GM18873 (cell line): ENCODE measurements around the gene PPP1R8.
A peak's percentile ranks its signal among the peaks of the same experiment; 100 is the strongest.
"Not testable (repeated sequence)": the region's sequence is repeated elsewhere in the genome, so short reads cannot be mapped to it uniquely, and the experiment has no call there.

Experiments
- ATAC-seq: cut with Tn5 transposase; IDR thresholded peaks from one replicate; pipeline ENCODE4 v1.9.1; 2021; ENCODE audit warnings: mild to moderate bottlenecking, moderate library complexity, moderate number of reproducible peaks; ENCODE audit not compliant: unreplicated experiment, low FRiP score

The PPP1R8 gene

DNA sequence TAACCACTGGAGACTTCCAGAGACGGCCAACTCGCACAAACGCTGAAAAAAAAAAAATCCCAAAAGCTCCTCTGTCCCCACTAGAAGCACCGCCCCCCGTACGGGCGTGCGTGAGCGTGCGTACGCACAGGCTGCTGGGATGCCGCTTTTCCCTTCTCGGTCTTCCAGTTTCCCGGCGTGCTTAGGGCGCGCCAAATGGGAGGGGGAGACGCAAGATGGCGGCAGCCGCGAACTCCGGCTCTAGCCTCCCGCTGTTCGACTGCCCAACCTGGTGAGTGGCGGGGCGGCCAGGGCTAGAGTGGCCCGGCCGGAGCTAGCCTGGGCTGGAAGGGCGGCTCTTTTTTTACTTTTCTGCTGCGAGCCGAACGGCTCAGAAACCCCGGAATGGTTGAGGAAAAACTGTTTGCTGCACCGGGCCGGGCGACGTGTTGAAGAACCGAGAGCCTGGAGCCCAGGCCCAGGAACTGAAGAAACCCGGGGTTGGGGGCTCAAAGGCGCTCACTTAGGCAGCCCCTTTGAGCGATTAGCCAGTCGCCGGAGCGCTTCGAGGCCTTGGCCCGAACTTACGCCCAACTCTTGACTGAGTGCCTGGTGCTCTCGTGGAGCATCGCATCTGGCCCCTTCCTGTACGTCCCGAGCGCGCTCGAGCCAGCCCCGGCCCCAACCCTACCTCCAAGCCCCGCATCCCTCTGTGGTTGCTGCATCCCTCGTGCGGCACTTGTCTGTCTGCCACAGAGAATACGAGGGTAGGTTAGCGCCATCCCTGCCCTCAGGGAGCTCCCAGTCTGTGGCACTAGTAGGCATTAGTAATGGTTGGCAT, at the start of gene PPP1R8:
PPP1R8 (plus strand) TSS at position 162 of the 820 bp plus-strand sequence; CDS start at position 216, 54 bp downstream.
- ATAC-seq = peak; percentile 90

DNA sequence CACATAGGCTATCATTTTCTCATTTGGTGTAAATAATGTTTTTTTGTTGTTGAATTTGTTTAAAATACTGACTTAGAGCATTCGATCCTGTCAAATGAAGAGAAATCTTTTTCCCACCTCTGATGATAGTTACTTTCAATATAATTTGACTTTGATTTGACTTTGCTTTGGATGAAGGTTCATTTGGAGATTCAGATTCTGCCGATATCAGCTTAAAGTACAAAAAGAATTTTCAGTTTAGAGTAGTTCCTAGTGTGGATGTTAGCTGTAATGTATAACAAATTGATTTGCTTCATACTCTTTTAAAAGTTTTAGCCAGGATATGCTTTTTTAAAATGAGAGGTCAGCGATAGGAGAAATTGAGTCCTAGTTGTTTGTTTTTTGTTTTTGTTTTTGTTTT, 47.6 kb upstream of the PPP1R8 start:
- no peak for ATAC-seq

DNA sequence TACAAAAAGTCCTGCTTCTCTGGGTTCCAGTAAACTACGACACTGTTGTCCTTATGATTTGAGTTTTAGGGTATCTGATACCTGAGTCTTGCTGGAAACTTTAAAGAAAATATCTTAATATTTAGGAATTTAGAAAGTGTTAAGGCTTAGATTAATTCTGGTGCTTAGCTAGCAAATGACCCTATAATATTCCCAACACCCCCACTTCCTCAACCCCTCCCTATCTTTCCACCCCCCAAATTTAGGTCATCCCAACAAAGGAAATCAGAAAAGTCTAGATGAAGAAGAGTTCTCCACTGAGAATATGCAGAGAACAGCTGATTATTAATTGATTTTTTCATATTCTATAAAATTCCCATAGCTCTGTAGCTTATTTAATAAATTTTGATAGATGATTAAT, 45.9 kb upstream of the PPP1R8 start:
- ATAC-seq = no peak

DNA sequence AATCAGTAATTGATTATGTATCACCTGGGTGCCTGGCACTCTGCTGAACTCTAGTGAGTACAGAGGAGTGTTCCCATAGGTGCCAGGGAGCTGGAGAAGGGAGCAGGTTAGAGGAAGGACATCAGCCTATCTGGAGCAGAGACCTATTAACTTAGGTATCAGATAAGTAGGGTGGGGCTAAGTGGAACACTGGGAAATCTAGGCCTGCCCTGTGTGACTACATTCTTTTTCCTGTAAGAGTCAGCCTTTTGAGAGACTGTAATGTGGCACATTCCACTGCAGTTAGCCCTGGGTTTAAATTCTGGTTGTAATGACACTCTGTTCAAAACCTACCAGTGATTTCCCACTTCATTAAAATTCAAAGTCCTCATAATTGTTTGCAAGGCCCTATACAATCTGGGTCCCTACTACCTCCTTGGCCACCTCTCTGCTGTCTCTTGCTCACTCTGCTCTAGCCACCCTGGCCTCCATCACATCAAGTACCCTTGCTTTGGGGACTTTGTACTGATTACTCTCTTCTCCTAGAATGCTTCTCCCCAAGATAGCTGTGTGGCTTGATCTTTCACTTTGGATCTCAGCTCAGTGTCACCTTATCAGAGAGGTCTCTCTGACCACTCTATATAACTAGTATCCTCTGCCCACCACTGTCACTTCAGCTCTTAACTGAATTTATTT, 44.7 kb upstream of the PPP1R8 start:
- no peak for ATAC-seq

DNA sequence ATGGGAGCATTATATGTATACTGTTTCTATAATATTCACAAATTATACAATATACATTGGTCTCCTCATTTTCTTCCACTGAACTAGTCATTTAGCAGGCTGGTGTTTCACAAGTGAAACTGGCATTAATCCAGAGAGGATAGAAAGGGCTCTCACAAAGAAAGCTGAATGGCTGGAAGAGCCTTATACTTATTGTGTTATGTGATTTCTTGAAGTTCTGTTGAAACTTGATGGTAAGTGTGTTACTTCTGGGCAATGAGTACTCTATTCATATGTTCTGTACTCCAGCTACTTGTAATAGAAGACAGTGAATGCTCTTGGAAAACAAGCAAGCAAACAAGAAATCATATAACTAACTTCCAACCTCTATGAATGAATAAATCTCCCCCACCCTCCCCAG, 42.7 kb upstream of the PPP1R8 start:
- no peak for ATAC-seq

DNA sequence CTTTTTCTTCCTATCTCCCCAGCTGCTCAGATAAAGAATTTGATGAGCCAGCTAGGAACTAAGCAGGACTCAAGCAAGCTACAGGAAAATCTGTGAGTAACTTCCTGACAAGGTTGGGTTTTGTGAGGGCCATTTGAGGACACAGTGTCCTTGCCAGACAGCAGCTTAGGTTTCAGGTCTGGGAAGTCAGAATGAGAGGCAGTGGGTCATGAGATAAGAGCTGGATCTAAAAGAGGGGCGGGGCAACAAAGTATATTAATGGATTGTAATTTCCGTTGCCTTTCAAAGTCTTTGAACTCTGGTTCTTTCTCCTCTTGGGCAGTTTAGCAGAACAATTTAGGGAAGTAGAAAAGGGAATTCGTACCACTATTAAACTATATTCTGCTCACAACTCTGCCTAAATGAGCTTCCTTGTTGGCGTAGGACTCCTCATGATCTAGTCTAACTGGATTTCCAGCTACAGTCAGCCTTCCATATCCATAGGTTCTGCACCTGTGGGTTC, 41.0 kb upstream of the PPP1R8 start:
- no peak for ATAC-seq

DNA sequence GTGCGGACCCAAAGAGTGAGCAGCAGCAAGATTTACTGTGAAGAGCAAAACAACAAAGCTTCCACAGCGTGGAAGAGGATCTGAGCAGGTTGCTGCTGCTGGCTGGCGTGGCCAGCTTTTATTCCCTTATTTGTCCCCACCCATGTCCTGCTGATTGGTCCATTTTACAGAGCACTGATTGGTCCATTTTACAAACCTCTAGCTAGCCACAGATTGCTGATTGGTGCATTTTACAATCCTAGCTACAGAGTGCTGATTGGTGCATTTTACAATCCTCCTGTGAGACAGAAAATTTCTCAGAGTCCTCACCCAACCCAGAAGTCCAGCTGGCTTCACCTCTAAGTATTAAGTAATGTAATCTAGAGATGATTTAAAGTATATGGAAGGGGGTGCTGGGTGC, 40.3 kb upstream of the PPP1R8 start:
- not testable (repeated sequence) for ATAC-seq

DNA sequence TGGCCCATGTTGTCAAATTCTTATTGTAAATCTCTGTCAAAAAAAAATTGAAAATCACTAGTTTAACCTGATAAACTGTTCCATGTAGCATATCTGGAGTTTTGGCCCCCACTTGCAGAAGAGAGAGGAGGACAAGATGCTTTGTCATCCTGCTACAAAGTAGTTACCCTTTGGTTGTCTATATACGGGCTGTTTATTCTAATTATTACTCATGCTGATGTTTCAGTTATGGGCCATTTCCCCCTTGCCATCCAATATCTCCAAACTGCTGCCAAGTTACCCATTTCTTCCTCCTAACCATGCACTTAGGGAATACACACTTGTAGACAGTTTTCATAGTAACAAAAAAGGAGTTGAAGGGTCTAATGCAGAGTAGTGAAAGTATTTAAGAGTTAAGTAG, 35.0 kb upstream of the PPP1R8 start:
- ATAC-seq = no peak

DNA sequence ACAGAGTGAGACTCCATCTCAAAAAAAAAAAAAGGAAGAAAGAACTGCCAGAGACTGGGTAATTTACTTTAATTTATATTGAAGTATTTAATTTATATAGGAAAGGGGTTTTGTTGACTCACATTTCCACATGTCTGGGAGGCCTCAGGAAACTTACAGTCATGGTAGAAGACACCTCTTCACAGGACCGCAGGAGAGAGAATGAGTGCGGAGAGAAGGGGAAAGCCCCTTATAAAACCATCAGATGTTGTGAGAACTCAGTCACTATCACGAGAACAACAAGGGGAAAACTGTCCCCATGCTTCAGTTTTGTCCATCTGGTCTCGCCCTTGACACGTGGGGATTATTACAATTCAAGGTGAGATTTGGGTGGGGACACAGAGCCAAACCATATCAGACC, 25.8 kb upstream of the PPP1R8 start:
- ATAC-seq = no peak

DNA sequence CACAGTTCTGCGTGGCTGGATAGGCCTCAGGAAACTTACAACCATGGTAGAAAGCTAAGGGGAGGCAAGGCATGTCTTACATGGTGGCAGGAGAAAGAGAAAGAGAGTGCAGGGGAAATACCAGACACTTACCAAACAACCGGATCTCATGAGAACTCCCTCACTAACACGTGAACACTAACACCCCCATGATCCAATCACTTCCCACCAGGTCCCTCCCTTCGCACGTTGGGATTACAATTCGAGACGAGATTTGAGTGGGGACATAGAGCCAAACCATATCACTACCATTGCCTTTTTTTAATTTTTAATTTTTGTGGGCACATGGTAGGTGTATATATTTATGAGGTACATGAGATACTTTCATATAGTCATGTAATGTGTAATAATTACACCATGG, 23.8 kb upstream of the PPP1R8 start:
- ATAC-seq = no peak

DNA sequence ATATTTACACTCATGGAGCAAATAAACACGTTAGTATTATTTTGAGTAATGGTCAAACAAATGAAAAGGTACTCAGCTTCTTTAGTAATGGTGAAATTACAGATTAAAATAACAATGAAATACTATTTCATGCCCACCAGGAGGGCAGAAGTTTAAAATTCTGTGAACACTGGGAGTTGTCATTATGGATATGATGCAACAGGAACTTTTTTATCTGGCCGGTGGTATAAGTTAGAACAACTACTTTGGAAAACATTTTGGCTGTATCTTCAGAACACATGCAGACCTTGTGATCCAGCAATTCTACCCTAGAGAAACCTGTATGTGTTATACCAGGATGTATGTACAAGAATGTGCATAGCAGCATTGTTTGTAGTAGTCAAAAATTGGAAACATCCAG, 23.2 kb upstream of the PPP1R8 start:
- no peak for ATAC-seq

DNA sequence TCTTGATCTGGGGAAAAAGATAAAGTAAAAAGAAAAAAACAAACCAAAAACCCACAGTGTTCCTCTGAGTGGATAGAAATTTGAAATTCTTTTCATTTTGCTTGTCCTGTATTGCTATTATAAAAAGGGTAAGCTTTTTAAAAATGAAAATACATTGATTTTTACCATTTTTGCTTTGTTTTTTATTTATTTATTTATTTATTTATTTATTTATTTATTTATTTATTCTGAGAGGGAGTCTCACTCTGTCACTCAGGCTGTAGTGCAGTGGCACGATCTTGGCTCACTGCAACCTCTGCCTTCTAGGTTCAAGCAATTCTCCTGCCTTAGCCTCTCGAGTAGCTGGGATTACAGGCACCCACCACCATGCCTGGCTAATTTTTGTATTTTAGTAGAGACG, 22.5 kb upstream of the PPP1R8 start:
- ATAC-seq = not testable (repeated sequence)

DNA sequence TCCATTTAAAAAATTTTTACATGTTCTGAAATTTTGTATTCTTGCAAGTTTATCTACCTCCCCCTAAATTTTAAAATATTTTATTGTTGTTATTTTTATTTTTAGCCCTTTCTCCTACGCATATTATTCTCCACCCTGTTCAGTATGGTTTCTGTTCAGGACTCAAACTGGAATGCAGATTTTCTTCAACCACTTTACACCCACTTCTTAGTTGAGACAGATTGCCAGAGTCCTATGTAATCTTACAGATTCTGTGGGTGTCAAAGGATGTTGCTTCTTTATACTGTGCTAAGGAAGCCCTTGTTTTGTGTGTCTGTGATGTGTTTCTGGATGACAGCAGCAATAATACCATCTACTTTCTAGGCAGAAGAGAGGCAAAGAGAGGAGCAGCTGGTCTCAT, 20.7 kb upstream of the PPP1R8 start:
- ATAC-seq = no peak

DNA sequence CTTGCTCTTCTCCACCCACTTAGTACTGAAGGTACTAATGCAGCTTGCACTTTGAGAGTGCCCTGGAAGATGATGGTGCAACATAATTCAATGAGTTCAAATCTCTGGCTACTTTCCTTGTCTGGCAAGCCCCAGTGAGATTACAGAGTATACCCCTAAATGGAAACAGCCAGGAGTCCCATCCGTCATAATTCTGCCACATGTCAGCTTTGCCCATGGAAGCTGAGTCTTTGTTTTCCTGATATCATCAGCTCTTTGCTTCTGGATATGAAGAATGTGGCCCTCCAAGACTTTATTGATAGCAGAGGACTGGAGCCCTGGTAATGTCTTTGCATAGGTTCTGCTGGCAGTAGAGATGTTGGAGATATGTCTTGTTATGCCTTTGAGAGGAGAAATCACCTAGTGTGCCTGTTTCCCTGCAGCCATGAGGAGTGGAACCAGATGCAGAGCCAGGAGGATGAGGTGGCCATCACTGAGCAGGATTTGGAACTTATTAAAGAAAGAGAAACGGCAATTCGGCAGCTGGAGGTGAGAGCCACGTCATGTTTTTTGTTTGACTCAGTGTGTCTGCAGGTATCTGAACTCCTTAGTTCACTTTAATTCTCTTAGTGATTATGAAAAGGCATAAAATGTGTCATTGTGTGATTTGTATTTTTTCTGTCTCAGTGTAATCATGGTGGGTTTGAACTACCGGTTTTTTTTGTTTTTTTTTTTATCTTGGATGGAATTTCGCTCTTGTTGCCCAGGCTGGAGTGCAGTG, 18.7 kb upstream of the PPP1R8 start:
- no peak for ATAC-seq

DNA sequence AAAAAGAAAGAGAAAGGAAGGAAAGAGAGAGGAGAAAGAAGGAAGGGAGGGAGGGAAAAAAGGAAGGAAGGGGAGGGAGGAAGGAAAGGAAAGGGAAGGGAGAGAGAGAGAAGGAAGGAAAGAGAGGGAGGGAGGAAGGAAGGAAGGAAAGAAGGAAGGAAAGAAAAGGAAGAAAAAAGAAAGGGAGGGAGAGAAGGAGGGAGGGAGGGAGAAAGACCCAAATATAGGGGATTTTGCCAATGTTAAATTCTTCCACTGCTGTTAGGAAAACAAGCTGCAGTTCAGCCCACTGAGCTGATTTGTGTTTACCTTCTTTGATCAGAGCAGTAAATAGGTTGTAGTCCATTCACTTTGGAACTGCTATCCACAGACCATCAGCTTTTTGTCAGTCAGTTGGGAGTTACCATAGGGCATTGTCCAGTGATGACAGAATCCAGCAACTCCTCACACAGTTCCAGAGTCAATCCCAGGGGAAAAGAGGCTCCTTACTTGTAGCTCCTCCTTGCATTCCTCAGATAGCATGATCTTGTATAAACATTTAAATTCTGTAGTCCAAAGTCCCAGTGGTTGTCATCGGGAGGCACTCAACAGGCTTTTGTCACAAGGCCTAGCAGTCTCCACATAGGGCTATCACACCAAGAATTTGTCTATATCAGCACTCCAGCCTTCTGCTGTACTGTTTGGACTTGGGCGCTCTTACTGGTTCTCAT, 13.5 kb upstream of the PPP1R8 start:
- no peak for ATAC-seq

DNA sequence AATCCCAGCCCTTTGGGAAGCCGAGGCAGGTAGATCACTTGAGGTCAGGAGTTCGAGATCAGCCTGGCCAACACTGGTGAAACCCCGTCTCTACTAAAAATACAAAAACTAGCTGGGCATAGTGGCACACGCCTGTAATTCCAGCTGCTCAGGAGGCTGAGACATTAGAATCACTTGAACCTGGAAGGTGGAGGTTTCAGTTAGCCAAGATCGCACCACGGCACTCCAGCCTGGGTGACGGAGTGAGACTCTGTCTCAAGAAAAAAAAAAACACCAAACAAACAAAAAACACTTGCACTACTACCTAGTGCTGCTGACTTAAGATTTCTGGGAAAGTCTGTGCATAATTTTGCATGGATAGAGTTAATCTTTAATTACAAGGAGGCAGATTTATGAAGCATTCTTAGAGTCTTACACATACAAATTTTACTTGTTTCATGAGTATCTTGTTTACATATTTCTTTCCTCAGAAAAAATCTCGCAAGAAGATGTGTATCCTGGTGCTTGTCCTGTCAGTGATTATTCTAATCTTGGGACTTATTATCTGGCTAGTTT, 8.7 kb upstream of the PPP1R8 start:
- ATAC-seq = no peak

DNA sequence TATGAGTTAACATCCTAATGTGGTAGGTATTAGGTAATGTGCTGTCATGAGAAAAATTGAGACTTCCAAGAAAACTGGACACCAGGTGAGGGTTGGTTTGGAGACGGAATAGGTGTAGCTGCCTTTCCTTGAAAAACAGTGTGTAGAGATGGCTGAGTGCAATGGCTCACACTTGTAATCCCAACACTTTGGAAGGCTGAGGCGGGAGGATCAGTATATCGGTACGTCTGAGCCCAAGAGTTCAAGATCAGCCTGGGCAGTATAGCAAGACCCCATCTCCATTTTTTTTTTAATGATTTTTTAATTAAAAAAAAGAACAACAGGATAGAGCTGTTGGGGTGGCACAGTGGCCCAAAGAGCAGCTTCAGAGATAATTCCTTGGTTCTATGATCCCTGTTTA, 6.8 kb upstream of the PPP1R8 start:
- ATAC-seq = no peak

DNA sequence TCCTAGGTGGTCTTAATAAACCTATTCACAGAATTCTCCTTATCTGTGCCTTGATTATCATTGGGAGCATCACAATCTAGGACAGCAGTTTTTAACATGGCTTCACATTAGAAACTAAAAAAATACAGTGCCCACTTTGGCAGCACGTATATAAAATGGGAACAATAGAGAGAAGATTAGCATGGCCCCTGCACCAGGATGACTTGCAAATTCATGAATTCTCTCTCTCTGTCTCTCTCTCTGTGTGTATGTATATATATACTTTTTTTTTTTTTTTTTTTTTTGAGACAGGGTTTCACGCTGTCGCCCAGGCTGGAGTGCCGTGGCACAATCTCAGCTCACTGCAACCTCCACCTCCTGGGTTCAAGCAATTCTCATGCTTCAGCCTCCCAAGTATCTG, 6.2 kb upstream of the PPP1R8 start:
- no peak for ATAC-seq

DNA sequence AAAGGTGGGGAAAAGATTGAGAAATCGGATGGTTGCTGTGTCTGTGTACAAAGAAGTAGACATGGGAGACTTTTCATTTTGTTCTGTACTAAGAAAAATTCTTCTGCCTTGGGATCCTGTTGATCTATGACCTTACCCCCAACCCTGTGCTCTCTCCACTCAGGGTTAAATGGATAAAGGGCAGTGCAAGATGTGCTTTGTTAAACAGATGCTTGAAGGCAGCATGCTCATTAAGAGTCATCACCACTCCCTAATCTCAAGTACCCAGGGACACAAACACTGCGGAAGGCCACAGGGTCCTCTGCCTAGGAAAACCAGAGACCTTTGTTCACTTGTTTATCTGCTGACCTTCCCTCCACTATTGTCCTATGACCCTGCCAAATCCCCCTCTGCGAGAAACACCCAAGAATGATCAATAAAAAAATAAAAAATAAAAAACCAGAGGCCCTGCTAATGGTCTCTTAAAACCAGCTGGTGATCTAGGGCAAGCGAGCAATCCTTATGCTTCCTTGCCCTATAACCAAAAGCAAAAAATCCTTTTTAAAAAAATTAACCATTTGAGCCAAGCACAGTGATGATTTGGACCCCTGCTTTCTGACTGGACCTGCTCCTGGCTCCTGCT, 1.1 kb upstream of the PPP1R8 start:
- not testable (repeated sequence) for ATAC-seq
